HG03039 (cell line): ENCODE results near the gene IFNGR1.
"Not testable (repeated sequence)": the region's sequence is repeated elsewhere in the genome, so short reads cannot be mapped to it uniquely, and the experiment has no call there.

Source experiments
- ATAC-seq: cut with Tn5 transposase; IDR thresholded peaks from one replicate; pipeline ENCODE4 v1.9.1; 2021; ENCODE audit warnings: mild to moderate bottlenecking, moderate library complexity; ENCODE audit not compliant: unreplicated experiment

IFNGR1 gene

GRCh38 chr6:137214931-137215330, 4.3 kb downstream of the IFNGR1 start:
- no peak for ATAC-seq

- no peak for ATAC-seq
Measured at GRCh38 chr6:137213813-137214212, 5.4 kb downstream of the IFNGR1 start.

- no peak for ATAC-seq
Measured at GRCh38 chr6:137213331-137213740, 5.8 kb downstream of the IFNGR1 start.

GRCh38 chr6:137211910-137212309, 7.3 kb downstream of the IFNGR1 start:
- ATAC-seq: no peak

GRCh38 chr6:137210903-137211302, 8.3 kb downstream of the IFNGR1 start:
- no peak for ATAC-seq

GRCh38 chr6:137208279-137208678, 10.9 kb downstream of the IFNGR1 start:
- ATAC-seq: no peak

GRCh38 chr6:137207457-137207856, 11.7 kb downstream of the IFNGR1 start:
- not testable (repeated sequence) for ATAC-seq

- ATAC-seq: no peak
Measured at GRCh38 chr6:137206577-137206976, 12.6 kb downstream of the IFNGR1 start.

GRCh38 chr6:137203256-137203655, 15.9 kb downstream of the IFNGR1 start:
- ATAC-seq: no peak

GRCh38 chr6:137202078-137202477, 17.1 kb downstream of the IFNGR1 start:
- no peak for ATAC-seq

GRCh38 chr6:137201006-137201405, 18.2 kb downstream of the IFNGR1 start:
- ATAC-seq: no peak

- ATAC-seq: no peak
Measured at GRCh38 chr6:137200288-137200687, 18.9 kb downstream of the IFNGR1 start.

GRCh38 chr6:137197684-137198645, 21.2 kb downstream of the IFNGR1 start:
- no peak for ATAC-seq

- no peak for ATAC-seq
Measured at GRCh38 chr6:137193256-137194070, 25.7 kb downstream of the IFNGR1 start.

- ATAC-seq: no peak
Measured at GRCh38 chr6:137192821-137193220, 26.4 kb downstream of the IFNGR1 start.

- ATAC-seq: no peak
Measured at GRCh38 chr6:137191670-137192069, 27.5 kb downstream of the IFNGR1 start.

GRCh38 chr6:137191236-137191635, 27.9 kb downstream of the IFNGR1 start:
- ATAC-seq: no peak

GRCh38 chr6:137190583-137191094, 28.5 kb downstream of the IFNGR1 start:
- no peak for ATAC-seq

- no peak for ATAC-seq
Measured at GRCh38 chr6:137188855-137189254, 30.3 kb downstream of the IFNGR1 start.

GRCh38 chr6:137185290-137185689, 33.9 kb downstream of the IFNGR1 start:
- ATAC-seq: no peak

GRCh38 chr6:137182654-137183073, 36.5 kb downstream of the IFNGR1 start:
- no peak for ATAC-seq
